GM18511 (cell line): ENCODE measurements around the gene NPY4R.
"Not testable (repeated sequence)": the region's sequence is repeated elsewhere in the genome, so short reads cannot be mapped to it uniquely, and the experiment has no call there.

ENCODE experiments used
- ATAC-seq: cut with Tn5 transposase; IDR thresholded peaks from one replicate; pipeline ENCODE4 v1.9.1; 2021; ENCODE audit warnings: mild to moderate bottlenecking, moderate library complexity; ENCODE audit not compliant: unreplicated experiment

NPY4R gene

GRCh38 chr10:46465765-46466164, at the start of gene NPY4R:
Gene NPY4R (minus strand): TSS chr10:46465958. CDS start chr10:46462635, 3,323 bp downstream.
- not testable (repeated sequence) for ATAC-seq

GRCh38 chr10:46515366-46515765, 49.6 kb upstream of the NPY4R start:
- no peak for ATAC-seq

GRCh38 chr10:46514899-46515298, 49.1 kb upstream of the NPY4R start:
- ATAC-seq = no peak

- no peak for ATAC-seq
Measured at GRCh38 chr10:46514431-46514861, 48.7 kb upstream of the NPY4R start.

- ATAC-seq = not testable (repeated sequence)
Measured at GRCh38 chr10:46513333-46513732, 47.6 kb upstream of the NPY4R start.

- not testable (repeated sequence) for ATAC-seq
Measured at GRCh38 chr10:46512725-46513124, 47.0 kb upstream of the NPY4R start.

- not testable (repeated sequence) for ATAC-seq
Measured at GRCh38 chr10:46512002-46512401, 46.2 kb upstream of the NPY4R start.

- not testable (repeated sequence) for ATAC-seq
Measured at GRCh38 chr10:46499990-46500389, 34.2 kb upstream of the NPY4R start.

GRCh38 chr10:46498985-46499703, 33.4 kb upstream of the NPY4R start:
- not testable (repeated sequence) for ATAC-seq

GRCh38 chr10:46497878-46498277, 32.1 kb upstream of the NPY4R start:
- ATAC-seq = not testable (repeated sequence)

- ATAC-seq = not testable (repeated sequence)
Measured at GRCh38 chr10:46497401-46497800, 31.6 kb upstream of the NPY4R start.

GRCh38 chr10:46491364-46492114, 25.8 kb upstream of the NPY4R start:
- ATAC-seq = not testable (repeated sequence)

GRCh38 chr10:46490285-46490684, 24.5 kb upstream of the NPY4R start:
- ATAC-seq = not testable (repeated sequence)

- ATAC-seq = not testable (repeated sequence)
Measured at GRCh38 chr10:46486459-46486858, 20.7 kb upstream of the NPY4R start.

GRCh38 chr10:46474746-46475320, 9.1 kb upstream of the NPY4R start:
- ATAC-seq = not testable (repeated sequence)

- not testable (repeated sequence) for ATAC-seq
Measured at GRCh38 chr10:46473758-46474157, 8.0 kb upstream of the NPY4R start.

GRCh38 chr10:46470134-46470533, 4.4 kb upstream of the NPY4R start:
- not testable (repeated sequence) for ATAC-seq

GRCh38 chr10:46468119-46468809, 2.5 kb upstream of the NPY4R start:
- not testable (repeated sequence) for ATAC-seq

- ATAC-seq = not testable (repeated sequence)
Measured at GRCh38 chr10:46463608-46464007, 2.1 kb downstream of the NPY4R start.

GRCh38 chr10:46462276-46462675, 3.5 kb downstream of the NPY4R start:
- ATAC-seq = not testable (repeated sequence)

- ATAC-seq = not testable (repeated sequence)
Measured at GRCh38 chr10:46459579-46459978, 6.2 kb downstream of the NPY4R start.
